Keratinocyte (primary cell): ENCODE data around the gene NEFH.

Experiments used
- CTCF ChIP-seq, 3 experiments: IDR thresholded peaks in 1 of 3; conservative IDR thresholded peaks in 1 of 3; optimal IDR thresholded peaks in 1 of 3; 2 replicates in 2 of 3; 3 replicates in 1 of 3; pipeline versions ENCODE3 to v1.5.1; 2011; ENCODE audit warnings: low read length in 3 of 3, mild to moderate bottlenecking in 3 of 3, moderate library complexity in 2 of 3, control low read depth in 1 of 3, inconsistent platforms in 1 of 3; ENCODE audit not compliant: insufficient read depth in 2 of 3; ENCODE audit errors: extremely low read depth in 1 of 3
- EZH2 ChIP-seq: IDR thresholded peaks from one replicate; pipeline ENCODE4 v1.6.1; 2012; ENCODE audit warnings: inconsistent platforms, mild to moderate bottlenecking, low read length, moderate library complexity

- TF ChIP-seq CTCF (optimal IDR thresholded peaks at IDR 0.05 in 1 of 3, IDR thresholded peaks at IDR 0.05 in 1 of 3, conservative IDR thresholded peaks at IDR 0.05 in 1 of 3; ENCODE audit: extremely low read depth in 1 of 3, insufficient read depth in 2 of 3, low read length in 3 of 3) (no peak), EZH2 (no peak)
These were observed 169 bp downstream of the NEFH start for GRCh38 chr22:29480262-29480511.
